NCI-H748 treated with DMSO at 0.1 percent for 48 hours (cell line): ENCODE data around the gene SLC6A5.
A peak's percentile ranks its signal among the peaks of the same experiment; 100 is the strongest.

Experiments
- DNase-seq: peaks from one replicate; lab custom pipeline; 2025; lab: John Stamatoyannopoulos, UW

Gene SLC6A5

DNA sequence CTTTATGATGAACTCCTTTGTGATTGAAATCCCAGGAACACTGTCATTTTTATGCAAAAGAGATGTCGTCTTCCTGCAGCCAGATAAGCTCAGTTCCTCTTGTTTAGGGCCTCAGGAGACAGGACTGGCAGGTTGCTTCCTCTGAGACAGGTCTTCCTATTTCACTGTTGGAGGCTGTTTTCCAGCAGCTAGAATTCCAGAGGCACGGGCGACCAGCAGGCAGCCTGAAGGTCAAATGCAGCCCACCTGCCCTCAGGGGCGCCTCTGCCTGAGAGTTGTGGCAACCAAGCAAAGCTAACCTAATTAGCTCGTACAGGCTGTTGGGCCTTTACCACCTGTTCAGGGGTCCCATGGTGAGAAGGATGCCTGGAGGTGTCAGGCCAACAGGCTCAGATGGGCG, 22.3 kb downstream of the SLC6A5 start:
- DNase-seq: no peak

GRCh38 chr11:20623252-20623651, 23.8 kb downstream of the SLC6A5 start:
- no peak for DNase-seq

DNA sequence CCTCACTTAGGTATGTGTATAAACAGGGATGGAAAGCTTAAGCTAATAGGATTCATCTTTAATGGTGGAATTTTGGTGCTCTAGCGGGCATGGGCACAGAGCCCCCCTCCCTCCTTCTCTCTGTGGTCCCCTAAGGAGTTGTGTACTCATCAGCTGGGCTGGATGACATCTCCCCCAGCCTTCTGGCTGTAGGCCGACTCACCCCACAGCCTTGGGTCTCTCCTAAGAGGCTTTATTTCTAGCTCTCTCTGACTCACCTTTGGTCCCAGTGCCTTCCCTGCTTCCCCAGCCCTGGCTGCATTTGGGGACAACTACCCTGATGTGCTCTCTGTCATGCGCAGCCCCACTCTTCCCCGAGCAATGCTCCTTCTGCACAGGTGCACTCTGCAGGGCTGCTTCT, 26.9 kb downstream of the SLC6A5 start:
- DNase-seq: peak; percentile 84

- DNase-seq: no peak
These were observed 27.6 kb downstream of the SLC6A5 start for GRCh38 chr11:20627026-20627425.

DNA sequence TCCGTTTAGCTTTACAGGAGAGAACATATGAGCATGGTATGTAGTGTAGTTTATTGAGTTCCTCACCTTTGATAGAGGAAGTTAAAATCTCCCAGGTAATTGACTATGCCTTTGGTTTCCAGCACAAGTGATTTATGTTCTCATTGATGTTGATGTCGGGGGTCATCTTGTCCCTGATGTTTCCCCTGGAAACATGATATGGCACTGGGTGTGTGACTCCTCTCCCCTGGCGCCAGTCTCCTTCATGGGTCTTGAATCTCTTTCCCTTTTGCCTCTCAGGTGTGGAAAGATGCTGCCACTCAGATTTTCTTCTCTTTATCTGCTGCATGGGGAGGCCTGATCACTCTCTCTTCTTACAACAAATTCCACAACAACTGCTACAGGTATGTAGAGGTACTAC, 28.3 kb downstream of the SLC6A5 start:
- DNase-seq: peak; percentile 13

- DNase-seq: peak; percentile 85
These were observed 32.2 kb downstream of the SLC6A5 start for GRCh38 chr11:20631519-20632168.

DNA sequence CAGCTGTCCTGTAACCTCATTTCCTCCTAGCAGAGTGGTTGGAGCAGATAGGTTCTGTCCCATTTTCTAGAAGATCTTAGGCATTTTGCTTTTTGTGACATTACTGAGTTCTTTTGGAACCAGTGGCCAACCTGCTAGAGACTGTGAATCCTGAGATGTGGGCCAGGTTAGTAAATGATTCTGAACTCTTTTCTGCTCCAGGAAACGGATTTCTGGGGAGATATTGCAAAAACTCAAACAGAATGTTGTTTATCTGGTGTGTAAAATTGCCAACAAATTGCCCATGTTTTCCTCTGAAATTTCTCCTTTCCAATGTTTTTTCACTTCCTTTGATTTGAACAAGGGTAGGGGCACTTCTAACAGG, 32.7 kb downstream of the SLC6A5 start:
- DNase-seq: no peak

DNA sequence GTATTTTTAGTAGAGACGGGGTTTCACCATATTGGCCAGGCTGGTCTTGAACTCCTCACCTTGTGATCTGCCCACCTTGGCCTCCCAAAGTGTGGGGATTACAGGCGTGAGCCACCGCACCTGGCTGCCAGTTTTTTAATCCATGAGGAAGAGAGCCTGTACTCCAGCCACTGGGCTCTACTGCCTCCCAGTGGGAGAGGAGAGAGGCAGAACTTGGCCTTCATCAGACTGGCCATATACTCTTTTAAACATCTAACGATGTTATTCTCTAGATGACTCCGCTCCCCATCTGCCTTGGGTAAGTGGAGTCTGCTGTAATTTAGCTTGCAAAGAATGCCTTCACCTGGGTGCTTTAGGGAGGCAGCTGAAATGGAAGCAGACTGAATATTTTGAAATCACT, 34.6 kb downstream of the SLC6A5 start:
- DNase-seq: no peak

GRCh38 chr11:20634781-20635180, 35.4 kb downstream of the SLC6A5 start:
- DNase-seq: no peak

DNA sequence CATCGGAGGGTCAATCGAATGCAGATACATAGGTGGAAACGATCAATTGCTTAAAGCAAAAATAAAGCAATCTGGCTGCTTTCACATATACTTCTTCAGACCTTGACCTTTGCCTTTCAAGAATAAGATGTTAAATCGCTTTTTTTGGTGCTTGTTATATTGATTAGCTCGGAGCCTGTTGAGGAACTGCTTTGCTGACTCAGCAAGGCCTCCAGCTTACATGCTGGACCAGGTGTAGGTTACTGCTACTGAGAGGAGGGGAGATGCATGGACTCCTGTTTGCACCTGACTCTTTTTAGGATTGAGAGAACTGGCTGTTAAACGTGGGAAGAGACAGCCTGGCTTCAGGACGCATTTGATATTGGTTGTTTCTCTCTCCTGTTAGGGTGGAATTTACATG, 38.7 kb downstream of the SLC6A5 start:
- no peak for DNase-seq

GRCh38 chr11:20639688-20640087, 40.3 kb downstream of the SLC6A5 start:
- DNase-seq: no peak

DNA sequence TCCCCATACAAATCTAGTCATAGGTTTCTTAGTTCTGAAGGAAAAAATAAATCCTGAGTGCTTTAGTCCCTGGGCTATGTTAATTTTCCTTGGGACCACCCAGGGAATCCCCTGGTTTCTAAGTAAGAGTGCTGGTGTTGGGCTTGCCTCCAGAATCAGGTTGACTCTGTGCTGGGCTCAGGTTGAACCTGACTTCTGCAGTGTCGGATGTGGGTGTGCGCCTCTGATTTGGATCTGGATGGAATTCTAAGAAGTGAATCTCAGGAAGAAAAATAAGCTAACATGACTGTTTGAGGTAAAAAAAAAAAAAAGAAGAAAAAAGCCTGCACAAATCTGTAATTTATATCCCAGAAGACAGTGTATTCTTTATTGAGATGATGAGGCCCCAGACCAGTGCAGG, 41.0 kb downstream of the SLC6A5 start:
- no peak for DNase-seq

GRCh38 chr11:20644360-20644759, 45.0 kb downstream of the SLC6A5 start:
- no peak for DNase-seq

GRCh38 chr11:20647976-20648565, 48.7 kb downstream of the SLC6A5 start:
- peak; percentile 67 for DNase-seq

DNA sequence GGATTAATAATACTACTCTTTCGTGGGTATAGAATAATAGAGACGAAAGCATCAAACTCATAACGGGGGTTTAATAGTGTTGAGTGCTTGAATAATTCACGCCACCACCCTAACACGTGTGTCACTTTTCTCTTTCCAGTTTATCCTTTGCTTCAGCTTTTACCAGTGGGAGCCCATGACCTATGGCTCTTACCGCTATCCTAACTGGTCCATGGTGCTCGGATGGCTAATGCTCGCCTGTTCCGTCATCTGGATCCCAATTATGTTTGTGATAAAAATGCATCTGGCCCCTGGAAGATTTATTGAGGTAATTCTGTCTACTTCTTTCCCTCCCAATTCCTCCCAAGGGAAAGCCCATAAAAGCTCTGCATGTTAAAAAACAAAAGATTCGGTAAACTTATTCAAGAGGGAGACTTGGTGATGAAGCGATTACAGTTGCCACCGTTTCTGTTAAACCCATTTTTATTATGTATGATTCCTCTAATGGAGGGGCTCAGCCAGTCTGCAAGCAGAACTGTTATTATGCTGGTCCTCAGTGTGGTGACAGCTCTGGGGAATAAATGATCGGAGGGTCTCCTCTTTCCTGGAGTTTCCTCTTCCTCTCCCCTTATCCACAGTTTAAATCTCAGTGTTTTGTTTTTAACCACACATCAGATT, 52.9 kb downstream of the SLC6A5 start:
- no peak for DNase-seq

- no peak for DNase-seq
These were observed 54.6 kb downstream of the SLC6A5 start for GRCh38 chr11:20654038-20654437.

GRCh38 chr11:20656901-20657300, 57.5 kb downstream of the SLC6A5 start:
- no peak for DNase-seq

DNA sequence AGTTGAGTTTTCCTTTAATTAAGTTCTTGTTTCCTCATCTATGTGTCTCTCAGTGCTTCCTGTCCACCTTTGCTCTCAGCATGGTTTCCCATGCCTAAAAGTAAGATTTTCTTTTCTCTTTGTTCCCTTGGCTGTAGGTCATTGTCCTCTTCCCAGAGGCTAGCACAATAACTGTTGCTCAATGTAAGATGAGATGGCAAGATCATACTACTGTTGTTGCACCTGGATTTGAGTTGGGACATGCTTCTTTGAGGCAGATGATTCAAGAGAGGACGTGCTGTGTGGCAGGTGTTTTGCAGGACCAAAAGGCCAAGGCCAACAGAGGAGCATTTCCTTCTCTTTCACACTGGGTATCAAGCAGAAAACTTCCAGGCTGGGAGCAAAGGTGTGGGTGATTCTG, 58.7 kb downstream of the SLC6A5 start:
- peak; percentile 87 for DNase-seq

GRCh38 chr11:20661445-20661844, 62.0 kb downstream of the SLC6A5 start:
- DNase-seq: no peak

- no peak for DNase-seq
These were observed 62.4 kb downstream of the SLC6A5 start for GRCh38 chr11:20661850-20662249.

- DNase-seq: no peak
These were observed 68.9 kb downstream of the SLC6A5 start for GRCh38 chr11:20668131-20668809.

DNA sequence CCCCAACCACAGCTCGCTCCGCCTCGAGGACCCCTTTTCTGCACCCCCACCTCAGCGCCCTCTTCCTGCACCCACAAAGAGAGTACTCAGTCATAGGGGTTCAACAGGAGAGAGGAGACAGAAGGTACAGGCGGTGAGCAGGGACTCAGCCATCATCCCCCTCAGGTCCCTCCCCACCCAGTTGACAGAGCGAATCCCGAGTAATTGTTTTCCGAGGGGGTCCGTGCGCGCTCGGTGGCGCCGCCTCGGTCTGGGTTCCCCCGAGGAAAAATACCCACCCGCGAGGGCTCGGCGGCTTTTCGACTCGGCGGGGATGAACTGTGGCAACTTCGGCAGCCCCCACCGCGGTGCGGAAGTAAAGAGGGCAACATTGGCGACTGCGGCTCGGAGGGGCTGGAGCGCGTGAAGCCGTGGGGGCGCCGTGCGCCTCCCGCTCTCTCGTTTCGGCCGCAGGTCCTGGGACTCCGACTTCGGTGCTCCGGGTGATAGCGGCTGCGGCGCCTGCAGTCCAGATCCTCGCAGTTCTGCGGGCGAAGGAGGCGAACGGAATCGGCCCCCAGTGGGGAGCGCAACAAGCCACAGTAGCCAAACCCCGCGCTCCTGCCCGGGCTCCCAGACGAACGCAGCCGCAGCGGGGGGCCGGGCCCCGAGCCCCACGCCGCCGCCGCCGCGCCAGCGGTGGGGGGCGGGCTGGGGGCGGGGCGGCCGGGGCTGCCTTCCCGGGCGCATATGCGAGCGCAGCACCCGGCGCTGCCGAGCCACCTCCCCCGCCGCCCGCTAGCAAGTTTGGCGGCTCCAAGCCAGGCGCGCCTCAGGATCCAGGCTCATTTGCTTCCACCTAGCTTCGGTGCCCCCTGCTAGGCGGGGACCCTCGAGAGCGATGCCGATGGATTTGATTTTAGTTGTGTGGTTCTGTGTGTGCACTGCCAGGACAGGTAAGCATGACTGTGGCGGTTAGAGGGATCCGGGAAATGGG, 69.7 kb downstream of the SLC6A5 start, which contains the start of gene NELL1:
TSS of gene NELL1 (plus strand) at position 743 of the 976 bp plus-strand sequence.
- DNase-seq: peak; percentile 32
